Epithelial cell of proximal tubule (primary cell): Measurements from ENCODE around the gene CDH3. TPM values are rescaled to one million over a fixed set of nuclear protein-coding genes. Genes with fewer than 3 reads are reported as not detected.
A peak's percentile ranks its signal among the peaks of the same experiment; 100 is the strongest.

Experiments
- DNase-seq: peaks from one replicate; pipeline ENCODE4 v3.0.0-alpha.2; 2011; ENCODE audit warnings: low read depth
- H3K4me3 ChIP-seq: 2 replicates; pipeline ENCODE4 v1.5.1; 2011; ENCODE audit warnings: low read depth, mild to moderate bottlenecking, low read length
- total RNA-seq: library from RNA; depleted of rRNA; stranded (reverse); fragments of >200 nt; gene quantifications from 2 replicates; pipeline ENCODE4 v1.2.3, GENCODE V29; 2015
- TF ChIP-seq, protein P1 (sequence below): conservative IDR thresholded peaks from 2 replicates; pipeline ENCODE4 v1.5.1; 2012; ENCODE audit warnings: low read depth, mild to moderate bottlenecking, low read length

The CDH3 gene
- total RNA-seq, 1 donor from 2014 or later = 174 TPM

DNA sequence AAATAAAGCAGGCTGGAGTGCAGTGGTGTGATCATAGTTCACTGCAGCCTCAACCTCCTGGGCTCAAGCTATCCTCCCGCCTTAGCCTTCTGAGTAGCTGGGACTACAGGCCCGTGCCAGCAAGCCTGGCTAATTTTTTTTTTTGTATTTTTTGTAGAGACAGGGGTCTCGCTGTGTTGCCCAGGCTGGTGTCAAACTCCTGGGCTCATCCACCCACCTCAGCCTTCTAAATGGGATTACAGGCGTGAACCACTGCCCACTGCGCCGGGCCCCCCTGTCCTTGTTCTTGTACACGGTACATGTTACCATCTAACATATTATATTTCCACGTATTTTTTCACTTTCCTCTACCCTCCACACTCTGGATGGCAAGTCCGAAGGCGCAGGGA, 3.1 kb upstream of the CDH3 start:
- no peak for DNase-seq
- no peak overlapping the region for H3K4me3 ChIP-seq
- TF ChIP-seq, protein P1, sequence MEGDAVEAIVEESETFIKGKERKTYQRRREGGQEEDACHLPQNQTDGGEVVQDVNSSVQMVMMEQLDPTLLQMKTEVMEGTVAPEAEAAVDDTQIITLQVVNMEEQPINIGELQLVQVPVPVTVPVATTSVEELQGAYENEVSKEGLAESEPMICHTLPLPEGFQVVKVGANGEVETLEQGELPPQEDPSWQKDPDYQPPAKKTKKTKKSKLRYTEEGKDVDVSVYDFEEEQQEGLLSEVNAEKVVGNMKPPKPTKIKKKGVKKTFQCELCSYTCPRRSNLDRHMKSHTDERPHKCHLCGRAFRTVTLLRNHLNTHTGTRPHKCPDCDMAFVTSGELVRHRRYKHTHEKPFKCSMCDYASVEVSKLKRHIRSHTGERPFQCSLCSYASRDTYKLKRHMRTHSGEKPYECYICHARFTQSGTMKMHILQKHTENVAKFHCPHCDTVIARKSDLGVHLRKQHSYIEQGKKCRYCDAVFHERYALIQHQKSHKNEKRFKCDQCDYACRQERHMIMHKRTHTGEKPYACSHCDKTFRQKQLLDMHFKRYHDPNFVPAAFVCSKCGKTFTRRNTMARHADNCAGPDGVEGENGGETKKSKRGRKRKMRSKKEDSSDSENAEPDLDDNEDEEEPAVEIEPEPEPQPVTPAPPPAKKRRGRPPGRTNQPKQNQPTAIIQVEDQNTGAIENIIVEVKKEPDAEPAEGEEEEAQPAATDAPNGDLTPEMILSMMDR = no peak

DNA sequence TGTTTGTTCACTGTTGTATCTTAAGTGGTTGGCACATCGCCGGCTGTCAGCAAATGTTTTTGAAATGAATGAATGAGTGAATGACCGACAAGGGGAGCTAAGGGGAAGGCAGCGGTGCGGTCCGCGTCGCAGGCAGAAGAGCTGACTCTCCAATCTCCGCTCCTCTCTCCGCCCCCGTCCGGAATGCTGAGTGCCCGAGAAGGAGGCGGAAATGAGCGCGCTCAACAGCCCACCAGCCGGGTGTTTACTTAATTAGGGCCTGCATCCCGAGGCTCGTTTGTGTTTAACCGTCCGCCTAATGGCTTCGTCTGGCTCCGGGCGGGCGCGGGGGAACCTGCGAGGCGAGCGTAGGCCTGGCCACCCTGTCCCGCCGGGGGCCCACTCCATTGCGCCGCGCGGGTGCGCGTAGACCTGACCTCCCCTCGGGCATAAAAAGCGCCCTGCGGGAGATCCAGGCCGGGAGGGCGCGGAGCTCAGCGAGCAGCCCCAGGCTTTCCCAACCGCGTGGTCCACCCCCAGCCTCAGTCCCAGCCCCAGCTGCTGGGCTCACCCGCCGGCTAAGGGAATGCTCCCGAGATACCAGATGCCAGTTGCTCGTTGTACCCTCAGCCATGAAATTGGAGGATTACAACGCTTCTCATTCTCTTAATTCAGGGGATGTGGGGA, 2.5 kb upstream of the CDH3 start:
- H3K4me3 ChIP-seq = peak overlapping the region; percentile 36
- TF ChIP-seq, protein P1 = no peak
- DNase-seq = no peak

DNA sequence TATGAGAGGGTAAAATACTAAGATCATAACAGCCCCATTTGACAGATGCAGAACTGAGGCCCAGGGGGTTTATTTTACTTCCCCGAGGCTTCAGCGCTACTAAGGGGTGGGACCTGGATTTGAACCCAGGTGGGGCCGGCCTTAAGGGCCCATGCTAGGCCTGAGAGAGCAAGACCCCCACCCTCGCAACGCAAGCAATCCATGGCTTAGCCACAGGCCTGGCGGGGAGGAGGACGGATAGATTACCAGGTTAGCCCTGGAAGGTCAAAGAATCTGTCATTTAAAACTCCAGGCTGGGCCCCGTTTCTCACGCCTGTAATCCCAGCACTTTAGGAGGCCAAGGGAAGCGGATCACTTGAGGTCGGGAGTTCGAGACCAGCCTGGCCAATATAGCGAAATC, 1.9 kb upstream of the CDH3 start:
- TF ChIP-seq, protein P1 = no peak
- H3K4me3 ChIP-seq = no peak overlapping the region
- no peak for DNase-seq

DNA sequence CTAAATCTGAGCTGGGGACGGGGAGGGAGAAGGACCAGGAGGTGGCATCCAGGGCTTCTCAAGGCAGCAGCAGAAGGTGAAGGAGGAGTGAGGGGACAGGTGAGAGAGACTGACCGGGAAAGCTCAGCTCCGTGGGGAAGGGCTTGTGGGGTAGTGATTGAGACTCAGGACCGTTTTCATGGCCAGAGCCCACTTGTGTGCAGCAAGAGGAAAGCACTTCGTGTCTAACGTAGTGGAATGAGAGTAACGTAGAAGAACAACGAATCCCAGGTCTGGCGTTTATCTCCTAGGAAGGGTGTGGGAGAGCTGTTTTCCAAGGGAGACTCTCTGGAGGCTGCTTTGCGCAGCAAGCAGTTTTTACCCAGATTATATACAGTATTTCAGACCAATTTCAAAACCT, 1.3 kb upstream of the CDH3 start:
- TF ChIP-seq, protein P1 = no peak
- DNase-seq = no peak
- H3K4me3 ChIP-seq = no peak overlapping the region

GRCh38 chr16:68644296-68644695, 814 bp upstream of the CDH3 start:
- H3K4me3 ChIP-seq = peak overlapping the region; percentile 57
- TF ChIP-seq, protein P1 = no peak

DNA sequence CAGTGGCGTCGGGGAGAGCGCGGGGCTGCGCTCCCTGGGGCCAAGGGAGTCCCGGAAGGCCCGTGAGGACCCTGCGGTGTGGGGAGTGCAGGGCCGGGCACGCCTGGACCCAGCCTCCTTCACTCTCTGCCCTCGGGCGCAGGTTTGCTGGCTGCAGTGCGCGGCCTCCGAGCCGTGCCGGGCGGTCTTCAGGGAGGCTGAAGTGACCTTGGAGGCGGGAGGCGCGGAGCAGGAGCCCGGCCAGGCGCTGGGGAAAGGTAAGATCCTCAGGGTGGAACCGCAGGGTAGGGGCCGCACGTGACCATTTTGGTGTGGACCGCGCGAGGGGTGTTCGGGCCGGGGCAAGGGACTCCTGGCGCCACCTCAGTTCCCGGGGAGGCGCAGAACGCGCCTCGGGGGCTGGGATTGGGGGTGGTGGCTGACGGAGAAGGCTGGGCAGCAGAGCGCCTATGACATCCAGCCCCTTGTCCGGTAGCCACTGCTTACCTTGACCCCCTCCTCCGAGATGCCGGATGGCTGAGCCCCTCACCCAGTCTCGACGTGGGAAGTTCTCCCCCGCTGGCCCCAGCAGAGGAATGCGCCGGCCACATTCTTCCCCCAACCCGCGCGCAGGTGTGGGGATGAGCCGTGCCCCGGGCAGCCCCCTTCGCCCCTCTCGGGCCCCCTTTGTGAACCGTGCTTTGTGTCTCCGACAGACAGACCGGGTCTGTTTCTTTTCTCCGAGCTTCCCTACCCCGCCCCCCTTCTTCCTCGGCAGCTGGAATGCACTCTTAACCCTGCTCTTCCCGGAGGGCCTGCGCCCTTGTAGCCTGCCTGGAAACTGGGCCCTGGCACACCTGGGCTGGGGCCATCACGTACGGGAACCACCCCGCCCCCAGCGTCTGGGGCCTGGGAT, 631 bp downstream of the CDH3 start:
- H3K4me3 ChIP-seq = peak overlapping the region; percentile 57
- no peak for DNase-seq

More at GRCh38 chr16:68644296-68644695, 814 bp upstream of the CDH3 start:
- no peak for DNase-seq

More for the DNA sequence above, 631 bp downstream of the CDH3 start:
- TF ChIP-seq, protein P1 = no peak
